ENCODE results near the gene MFSD12. TPM values are rescaled to one million over a fixed set of nuclear protein-coding genes. Genes with fewer than 3 reads are reported as not detected.

The MFSD12 gene
- total RNA-seq, 2 experiments from 2014 or later: 78.8 to 79.4 TPM

DNA sequence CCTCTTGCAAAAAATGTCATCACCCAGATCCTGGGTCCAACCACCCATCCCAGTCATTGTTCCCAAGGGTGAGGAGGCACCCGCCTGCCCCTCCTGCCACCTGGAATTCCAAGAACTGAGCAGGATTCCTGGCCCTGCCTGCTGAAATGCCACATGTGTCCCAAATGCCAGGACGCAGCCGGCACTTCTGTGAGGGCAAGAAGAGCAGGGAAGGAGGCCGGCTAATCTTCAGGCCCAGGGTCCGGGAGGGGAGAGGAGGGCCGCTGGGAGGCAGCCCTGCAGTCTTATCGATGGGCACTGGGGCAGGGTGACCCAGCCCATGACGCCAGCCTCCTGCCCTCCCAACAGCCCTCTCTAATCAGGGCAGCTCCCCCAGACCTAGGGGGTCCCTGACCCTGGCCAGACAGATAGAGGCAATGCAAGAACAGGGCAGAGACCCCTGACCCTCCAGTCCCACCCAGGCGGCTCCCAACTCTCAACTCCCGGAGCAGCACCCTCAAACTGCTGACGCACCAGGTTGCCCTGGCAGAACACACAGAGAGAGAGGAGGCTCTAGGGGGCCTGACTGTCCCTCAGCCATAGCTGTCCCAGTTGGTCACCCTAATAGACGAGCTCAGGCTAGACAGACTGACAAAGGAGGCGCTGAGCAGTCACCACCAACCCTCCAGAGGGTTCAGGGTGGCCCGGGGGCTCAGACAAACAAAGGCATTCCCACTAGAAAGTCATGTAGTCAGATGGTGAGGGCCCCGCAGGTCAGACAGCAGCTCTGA, 1.5 kb downstream of the MFSD12 start:
- TF ChIP-seq, protein P1, sequence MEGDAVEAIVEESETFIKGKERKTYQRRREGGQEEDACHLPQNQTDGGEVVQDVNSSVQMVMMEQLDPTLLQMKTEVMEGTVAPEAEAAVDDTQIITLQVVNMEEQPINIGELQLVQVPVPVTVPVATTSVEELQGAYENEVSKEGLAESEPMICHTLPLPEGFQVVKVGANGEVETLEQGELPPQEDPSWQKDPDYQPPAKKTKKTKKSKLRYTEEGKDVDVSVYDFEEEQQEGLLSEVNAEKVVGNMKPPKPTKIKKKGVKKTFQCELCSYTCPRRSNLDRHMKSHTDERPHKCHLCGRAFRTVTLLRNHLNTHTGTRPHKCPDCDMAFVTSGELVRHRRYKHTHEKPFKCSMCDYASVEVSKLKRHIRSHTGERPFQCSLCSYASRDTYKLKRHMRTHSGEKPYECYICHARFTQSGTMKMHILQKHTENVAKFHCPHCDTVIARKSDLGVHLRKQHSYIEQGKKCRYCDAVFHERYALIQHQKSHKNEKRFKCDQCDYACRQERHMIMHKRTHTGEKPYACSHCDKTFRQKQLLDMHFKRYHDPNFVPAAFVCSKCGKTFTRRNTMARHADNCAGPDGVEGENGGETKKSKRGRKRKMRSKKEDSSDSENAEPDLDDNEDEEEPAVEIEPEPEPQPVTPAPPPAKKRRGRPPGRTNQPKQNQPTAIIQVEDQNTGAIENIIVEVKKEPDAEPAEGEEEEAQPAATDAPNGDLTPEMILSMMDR (conservative IDR thresholded peaks at IDR 0.05; ENCODE audit: low read length): no peak
- no peak for TF ChIP-seq EZH2phosphoT487 (IDR thresholded peaks at IDR 0.05; ENCODE audit: borderline replicate concordance, low read depth, low read length)
- Histone ChIP-seq H3K79me2 (ENCODE audit: insufficient read depth, low read depth, low read length) (peaks cover 41% of the 10 kb centered on the region; the same call in 1 of the 2 replicates), H3K36me3 (ENCODE audit: insufficient read depth, low read length) (peaks cover 3% of the 10 kb centered on the region; the same call in 1 of the 2 replicates), H3K4me3 (ENCODE audit: low read depth, low read length, poor library complexity, severe bottlenecking) (peak overlapping the region; percentile 72), H3K4me2 (ENCODE audit: low read length) (peak overlapping the region; percentile 70), H2AFZ (ENCODE audit: low read length) (no peak overlapping the region), H4K20me1 (ENCODE audit: insufficient read depth, low read length) (0 out of 2 replicates have a peak, but pooled peaks cover 4% of the 10 kb centered on the region), H3K27ac (ENCODE audit: low read depth, low read length, poor library complexity, severe bottlenecking) (no peak overlapping the region), H3K9me3 (ENCODE audit: low read length) (no peaks in the 10 kb centered on the region), H3K9me2 (ENCODE audit: insufficient read depth, low read length) (no peaks in the 10 kb centered on the region), H3K4me1 (ENCODE audit: insufficient read depth, low read length, poor library complexity, severe bottlenecking) (peaks cover 72% of the 10 kb centered on the region)
- BruUV-seq (replicated peaks): no TSS peak
- DNase-seq (ENCODE audit: low spot score): no peak
- CTCF ChIA-PET (ENCODE audit: unreplicated experiment): interaction anchor here (0.9 kb wide), 1 partner anchor 11 kb away, joined by 3 read pairs; no protein-coding TSS in a partner anchor
- intact Hi-C loops (cut with micrococcal nuclease; ENCODE audit: unreplicated experiment): no loop called here
- POLR2A ChIA-PET: interaction anchor here (0.6 to 1.6 kb wide), 4 partner anchors 18 to 1145 kb away, joined by 3 to 5 read pairs (median 4); no protein-coding TSS in a partner anchor

DNA sequence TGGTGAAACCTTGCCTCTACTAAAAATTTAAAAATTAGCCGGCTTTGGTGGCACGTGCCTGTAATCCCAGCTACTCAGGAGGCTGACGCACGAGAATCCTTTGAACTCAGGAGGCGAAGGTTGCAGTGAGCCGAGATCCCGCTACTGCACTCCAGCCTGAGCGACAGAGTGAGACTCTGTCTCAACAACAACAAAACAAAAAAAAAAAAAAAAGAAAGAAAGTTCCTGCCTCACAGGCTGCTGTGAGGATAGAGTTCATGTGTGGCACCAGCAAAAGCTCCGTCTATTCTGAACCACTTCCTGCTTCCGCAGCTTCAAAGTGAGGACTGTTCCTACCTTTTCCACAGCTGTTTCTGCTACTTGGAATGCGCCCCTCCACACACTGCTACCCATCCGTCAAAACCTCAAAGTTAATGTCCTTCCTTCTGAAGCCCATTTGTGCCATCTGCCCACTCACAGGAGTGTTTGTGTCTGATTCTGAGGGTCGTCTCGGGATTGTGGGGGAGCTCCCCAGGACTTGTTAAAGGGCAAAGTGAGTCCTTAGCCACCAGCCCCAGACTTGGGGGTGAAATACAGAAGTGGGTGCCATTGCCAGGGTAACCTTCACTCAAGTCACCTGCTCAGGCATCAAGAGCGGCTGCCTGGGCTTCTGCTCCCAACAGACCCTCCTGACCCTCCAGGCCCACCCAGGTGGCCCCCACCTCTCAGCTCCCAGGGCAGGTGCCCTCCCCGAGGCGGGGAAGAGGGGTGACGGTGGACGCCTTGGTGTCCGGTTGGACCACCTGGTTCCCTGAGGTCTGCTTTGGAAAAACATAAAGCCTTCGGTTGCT, 2.9 kb downstream of the MFSD12 start:
- H3K4me2 ChIP-seq (ENCODE audit: low read length): peak overlapping the region; percentile 72
- intact Hi-C loops (cut with micrococcal nuclease; ENCODE audit: unreplicated experiment): no loop called here
- no peaks in the 10 kb centered on the region for H3K9me3 ChIP-seq (ENCODE audit: low read length)
- H3K4me3 ChIP-seq (ENCODE audit: low read depth, low read length, poor library complexity, severe bottlenecking): peak overlapping the region; percentile 52
- peaks cover 60% of the 10 kb centered on the region for H3K4me1 ChIP-seq (ENCODE audit: insufficient read depth, low read length, poor library complexity, severe bottlenecking)
- peak overlapping the region; percentile 72 for H3K27ac ChIP-seq (ENCODE audit: low read depth, low read length, poor library complexity, severe bottlenecking)
- POLR2A ChIA-PET: interaction anchor here (0.5 to 0.7 kb wide), 4 partner anchors 10 to 74 kb away, joined by 4 to 6 read pairs (median 4); partner anchors contain the start of gene SMIM24
- peaks cover 41% of the 10 kb centered on the region; the same call in 1 of the 2 replicates for H3K79me2 ChIP-seq (ENCODE audit: insufficient read depth, low read depth, low read length)
- peak; percentile 69 for DNase-seq (ENCODE audit: low spot score)
- H3K9me2 ChIP-seq (ENCODE audit: insufficient read depth, low read length): no peaks in the 10 kb centered on the region
- peak overlapping the region; percentile 6; the same call in 1 of the 2 replicates for H2AFZ ChIP-seq (ENCODE audit: low read length)
- BruUV-seq (replicated peaks): TSS peak; percentile 74
- CTCF ChIA-PET (ENCODE audit: unreplicated experiment): no interaction called here
- peaks cover 6% of the 10 kb centered on the region; the same call in 1 of the 2 replicates for H3K36me3 ChIP-seq (ENCODE audit: insufficient read depth, low read length)
- no peak for TF ChIP-seq EZH2phosphoT487 (IDR thresholded peaks at IDR 0.05; ENCODE audit: borderline replicate concordance, low read depth, low read length)
- TF ChIP-seq, protein P1 (conservative IDR thresholded peaks at IDR 0.05; ENCODE audit: low read length): no peak
- H4K20me1 ChIP-seq (ENCODE audit: insufficient read depth, low read length): 0 out of 2 replicates have a peak, but pooled peaks cover 4% of the 10 kb centered on the region
